Naive B cell (primary cell): ENCODE measurements around the gene PTER. TPM values are rescaled to one million over a fixed set of nuclear protein-coding genes. Genes with fewer than 3 reads are reported as not detected.

Experiments
- ATAC-seq, 2 donors: fragments of 150-1000 bp; cut with Tn5 transposase; 2 replicates each; pipeline ENCODE4 v1.10.0; 2021; ENCODE audit warnings: low read depth in 2 of 2, mild to moderate bottlenecking in 2 of 2, moderate library complexity in 2 of 2
- DNase-seq: peaks from one replicate; pipeline ENCODE4 v3.0.0; 2022
- H3K27ac Mint-ChIP-seq, 6 donors: one replicate each; pipeline ENCODE4 v1.8.0; 2020 to 2022; ENCODE audit warnings: mild to moderate bottlenecking in 6 of 6, mixed read lengths in 6 of 6, moderate library complexity in 5 of 6, inconsistent platforms in 2 of 6
- H3K27me3 Mint-ChIP-seq, 3 donors: one replicate each; pipeline ENCODE4 v1.8.0; 2021 to 2022; ENCODE audit warnings: mixed read lengths in 3 of 3, mild to moderate bottlenecking in 1 of 3
- H3K36me3 Mint-ChIP-seq, 2 donors: one replicate each; pipeline ENCODE4 v1.8.0; 2020 to 2022; ENCODE audit warnings: mixed read lengths in 2 of 2, inconsistent platforms in 1 of 2, mild to moderate bottlenecking in 1 of 2
- H3K4me1 Mint-ChIP-seq, 3 donors: one replicate each; pipeline ENCODE4 v1.8.0; 2020 to 2022; ENCODE audit warnings: mixed read lengths in 3 of 3, inconsistent platforms in 1 of 3, mild to moderate bottlenecking in 1 of 3, moderate library complexity in 1 of 3
- H3K4me3 Mint-ChIP-seq, 8 donors: one replicate each; pipeline ENCODE4 v1.8.0; 2020 to 2022; ENCODE audit warnings: mild to moderate bottlenecking in 8 of 8, mixed read lengths in 8 of 8, moderate library complexity in 8 of 8, inconsistent platforms in 2 of 8
- H3K9me3 Mint-ChIP-seq, 7 donors: one replicate each; pipeline ENCODE4 v1.8.0; 2020 to 2022; ENCODE audit warnings: mixed read lengths in 7 of 7, mild to moderate bottlenecking in 5 of 7, inconsistent platforms in 2 of 7, moderate library complexity in 1 of 7
- polyA plus RNA-seq, 6 donors: library from polyadenylated mRNA; unstranded; fragments of 300-500 nt; fragmentation: Illumina TruSeq; gene quantifications; one replicate each; pipeline ENCODE4 v1.2.3, GENCODE V29; 2021; ENCODE audit warnings: low read depth in 6 of 6

Gene PTER
- polyA plus RNA-seq, 6 donors from 2014 or later: 8.6 to 16.5 (median 12.0) TPM

DNA sequence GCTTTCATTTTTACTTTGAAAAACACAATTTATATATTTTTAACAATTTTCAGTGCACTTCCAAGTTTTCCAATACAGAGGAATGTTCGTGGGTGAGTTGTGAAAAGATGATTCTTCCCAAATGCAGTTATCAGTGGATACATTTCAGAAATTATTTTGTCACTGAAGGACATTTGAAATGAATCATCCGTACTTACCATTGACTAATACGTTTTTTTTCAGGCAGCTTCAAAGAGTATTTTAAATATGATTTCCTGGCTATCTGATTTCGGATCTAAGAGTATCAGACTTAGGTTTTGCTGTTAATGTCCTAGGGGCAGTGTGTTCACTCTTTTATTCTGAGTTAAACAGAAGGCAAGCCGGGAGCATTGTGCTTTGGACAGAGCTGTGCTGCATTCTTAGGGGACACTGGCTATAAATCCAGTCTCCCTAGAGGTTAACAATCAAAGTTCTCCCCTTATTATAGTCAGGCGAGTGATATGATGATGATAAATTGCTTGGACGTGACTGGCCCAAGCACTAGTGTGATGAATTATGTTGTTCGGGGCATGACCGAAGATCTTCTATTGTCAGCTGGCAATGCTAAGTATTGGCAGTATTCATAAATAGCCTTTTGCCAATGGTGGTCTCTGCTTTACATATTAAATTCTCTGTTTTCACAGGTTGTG, 4.5 kb downstream of the PTER start:
- ATAC-seq: no peak
- H3K27ac Mint-ChIP-seq: peak overlapping the region in 1 of 6 donors; percentile 16
- H3K9me3 Mint-ChIP-seq: no peaks in the 10 kb centered on the region
- no peak for DNase-seq
- H3K27me3 Mint-ChIP-seq: no peaks in the 10 kb centered on the region
- H3K4me3 Mint-ChIP-seq: no peak overlapping the region
- H3K36me3 Mint-ChIP-seq: peaks cover 0 to under 1% of the 10 kb centered on the region in 2 donors
- H3K4me1 Mint-ChIP-seq: peaks cover 28 to 51% (median 42%) of the 10 kb centered on the region in 3 donors

DNA sequence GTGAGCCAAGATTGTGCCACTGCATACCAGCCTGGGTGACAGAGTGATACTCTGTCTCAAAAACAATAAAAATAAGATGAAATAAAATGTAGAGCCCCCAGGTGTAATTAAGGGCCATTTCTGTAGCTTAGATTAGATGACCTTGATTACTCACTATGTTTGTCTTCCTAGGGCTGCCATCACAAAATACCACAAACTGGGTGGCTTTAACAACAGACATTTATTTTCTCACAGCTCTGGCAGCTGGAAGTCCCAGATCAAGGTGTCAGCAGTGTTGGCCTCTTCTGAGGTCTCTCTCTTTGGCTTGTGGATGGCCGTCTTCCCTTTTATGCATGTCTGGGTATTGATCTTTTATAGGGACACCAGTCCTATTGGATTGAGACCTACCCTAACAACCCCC, 6.1 kb downstream of the PTER start:
- DNase-seq: no peak
- peak overlapping the region in 2 of 6 donors; percentile 48 to 70 for H3K27ac Mint-ChIP-seq
- no peaks in the 10 kb centered on the region for H3K27me3 Mint-ChIP-seq
- H3K36me3 Mint-ChIP-seq: peaks cover 0 to 3% of the 10 kb centered on the region in 2 donors
- peaks cover 24 to 41% (median 28%) of the 10 kb centered on the region in 3 donors for H3K4me1 Mint-ChIP-seq
- H3K4me3 Mint-ChIP-seq: no peak overlapping the region
- no peak for ATAC-seq
- no peaks in the 10 kb centered on the region for H3K9me3 Mint-ChIP-seq

DNA sequence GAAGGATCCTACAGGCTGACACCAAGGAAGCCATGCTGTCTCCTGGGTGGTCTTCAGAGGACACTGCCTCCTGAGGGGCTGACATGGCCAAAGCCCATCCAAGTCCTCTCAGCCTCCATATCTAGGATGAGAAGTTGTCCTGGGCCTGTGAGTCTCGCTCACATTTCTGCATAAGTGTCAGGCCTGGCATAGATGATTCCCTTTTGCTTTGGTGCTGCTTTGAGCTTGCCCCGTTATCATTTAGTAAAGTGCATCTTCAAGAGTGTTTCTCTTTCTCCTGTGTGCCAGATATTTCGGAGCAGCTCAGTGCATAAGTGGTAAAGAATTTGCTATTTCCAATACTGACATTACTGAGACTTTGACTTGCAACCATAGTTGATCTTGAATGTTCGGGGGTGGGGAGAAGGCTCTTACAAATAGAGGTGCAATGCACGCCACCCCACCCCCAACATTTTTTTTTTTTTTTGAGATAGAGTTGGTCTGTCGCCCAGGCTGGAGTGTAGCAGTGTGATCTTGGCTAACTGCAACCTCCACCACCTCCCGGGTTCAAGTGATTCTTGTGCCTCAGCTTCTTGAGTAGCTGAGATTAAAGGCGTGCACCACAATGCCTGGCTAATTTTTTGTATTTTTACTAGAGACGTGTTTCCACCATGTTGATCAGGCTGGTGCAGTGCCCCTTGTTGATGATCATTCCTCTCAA, 9.1 kb downstream of the PTER start:
- Mint-ChIP-seq H3K4me1 (peaks cover 16 to 20% (median 18%) of the 10 kb centered on the region in 3 donors), H3K4me3 (no peak overlapping the region), H3K9me3 (no peaks in the 10 kb centered on the region), H3K36me3 (peaks cover 3 to 9% of the 10 kb centered on the region in 2 donors), H3K27me3 (no peaks in the 10 kb centered on the region), H3K27ac (peak overlapping the region in 1 of 6 donors; percentile 36)
- no peak for DNase-seq
- ATAC-seq: no peak

DNA sequence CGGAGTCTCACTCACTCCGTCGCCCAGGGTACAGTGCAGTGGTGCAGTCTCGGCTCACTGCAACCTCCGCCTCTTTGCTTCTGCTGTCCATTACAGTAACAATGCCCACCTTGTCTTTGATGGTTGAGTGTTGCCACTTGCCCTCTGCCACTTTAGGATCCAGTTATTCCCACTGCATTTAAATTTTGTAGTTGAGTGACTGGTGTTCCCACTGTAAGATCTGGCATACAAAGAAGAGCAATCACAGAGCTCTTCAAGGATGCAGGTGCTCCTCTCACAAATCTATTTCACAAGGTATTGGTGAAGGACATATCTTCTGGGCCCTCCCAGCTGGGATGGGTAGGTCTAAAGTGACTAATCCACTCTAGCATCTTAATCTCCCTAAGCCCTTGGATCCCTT, 12.6 kb downstream of the PTER start:
- Mint-ChIP-seq H3K27me3 (no peaks in the 10 kb centered on the region), H3K36me3 (peaks cover 3 to 9% of the 10 kb centered on the region in 2 donors), H3K4me3 (no peak overlapping the region), H3K27ac (no peak overlapping the region), H3K4me1 (peaks cover 10 to 17% (median 15%) of the 10 kb centered on the region in 3 donors), H3K9me3 (no peaks in the 10 kb centered on the region)
- DNase-seq: no peak
- no peak for ATAC-seq

DNA sequence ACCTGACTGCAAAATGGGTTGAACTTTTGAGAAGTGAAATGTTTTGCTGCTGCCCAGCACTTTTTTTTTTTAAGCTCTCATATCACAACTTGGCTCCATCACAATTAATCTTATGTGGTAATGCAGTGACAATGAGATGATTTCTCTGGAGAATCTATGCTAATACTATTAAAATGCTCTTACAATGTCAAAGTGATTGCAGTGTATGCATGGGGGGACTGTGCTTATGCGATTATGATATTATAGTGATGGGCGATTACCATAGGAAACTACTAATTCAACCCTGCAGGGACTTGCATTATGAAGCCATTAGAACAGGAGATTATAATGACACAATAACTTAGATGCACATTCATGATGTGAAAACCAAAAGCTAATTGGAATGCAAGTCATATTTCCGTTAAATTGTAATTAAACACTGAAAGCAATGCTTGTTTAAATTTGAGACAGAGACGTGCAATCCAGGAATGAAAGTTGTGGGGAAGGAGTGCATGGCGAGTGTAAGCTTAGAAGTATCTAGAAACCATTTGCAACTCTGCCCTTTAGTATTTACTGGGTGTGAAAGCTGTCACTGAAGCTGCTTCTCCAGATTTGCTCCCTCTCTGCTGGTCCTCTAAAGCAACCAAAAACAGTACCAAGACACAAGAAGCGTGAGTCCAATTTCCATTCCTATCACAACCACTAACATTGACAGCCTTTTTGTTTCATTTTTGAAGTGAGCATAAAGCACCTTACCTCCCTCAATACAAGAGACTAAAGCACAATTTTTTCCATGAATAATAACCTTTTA, 21.6 kb downstream of the PTER start:
- ATAC-seq (no peak), DNase-seq (no peak)
- H3K4me3 Mint-ChIP-seq: no peak overlapping the region
- H3K4me1 Mint-ChIP-seq: peaks cover 0 to 6% (median 0%) of the 10 kb centered on the region in 3 donors
- H3K27ac Mint-ChIP-seq: peak overlapping the region in 4 of 6 donors; percentile 3 to 52 (median 38)
- no peaks in the 10 kb centered on the region for H3K27me3 Mint-ChIP-seq
- H3K9me3 Mint-ChIP-seq: no peaks in the 10 kb centered on the region
- no peaks in the 10 kb centered on the region for H3K36me3 Mint-ChIP-seq

DNA sequence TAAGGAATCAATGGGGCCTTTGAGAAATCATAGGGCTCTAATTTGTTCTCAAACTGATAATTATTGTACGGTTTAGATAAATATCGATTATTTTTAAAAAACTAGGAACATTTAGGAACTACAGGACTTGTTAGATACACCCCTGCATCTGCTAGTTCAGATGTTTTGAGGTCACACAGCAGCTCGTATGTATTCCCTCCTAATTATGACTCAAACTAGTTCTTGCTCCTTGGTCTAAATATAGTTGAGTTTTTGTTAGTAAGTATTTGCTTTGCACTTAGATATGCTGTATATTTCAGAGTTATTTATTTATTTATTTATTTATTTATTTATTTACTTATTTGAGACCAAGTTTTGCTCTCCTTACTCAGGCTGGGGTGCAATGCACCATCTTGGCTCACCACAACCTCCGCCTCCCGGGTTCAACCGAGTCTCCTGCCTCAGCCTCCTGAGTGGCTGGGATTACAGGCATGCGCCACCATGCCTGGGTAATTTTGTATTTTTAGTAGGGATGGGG, 22.7 kb downstream of the PTER start:
- Mint-ChIP-seq H3K4me3 (no peak overlapping the region), H3K9me3 (no peaks in the 10 kb centered on the region), H3K27me3 (no peaks in the 10 kb centered on the region), H3K4me1 (peaks cover 0 to 6% (median 0%) of the 10 kb centered on the region in 3 donors), H3K27ac (peak overlapping the region in 1 of 6 donors; percentile 61), H3K36me3 (peaks cover 2 to 4% of the 10 kb centered on the region in 2 donors)
- ATAC-seq: no peak
- DNase-seq: no peak

DNA sequence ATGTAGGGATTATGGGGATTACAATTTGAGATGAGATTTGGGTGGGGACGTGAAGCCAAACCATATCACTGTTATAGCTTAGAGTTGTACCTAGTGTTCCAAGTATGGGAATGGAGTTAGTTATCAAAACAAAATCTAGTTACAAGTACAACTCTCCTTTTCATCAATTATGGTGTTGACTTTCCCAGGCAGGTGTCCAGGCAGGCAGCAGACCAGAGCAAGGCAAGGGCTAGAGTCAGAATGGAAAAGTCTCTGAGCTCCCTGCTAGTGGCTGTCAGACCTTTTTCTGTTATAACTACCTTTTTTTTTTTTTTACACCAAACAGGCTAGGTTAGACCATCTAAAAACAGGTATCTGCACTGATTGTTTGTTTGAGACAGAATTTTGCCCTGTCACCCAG, 29.2 kb downstream of the PTER start:
- DNase-seq (no peak), ATAC-seq (no peak)
- no peaks in the 10 kb centered on the region for H3K9me3 Mint-ChIP-seq
- H3K36me3 Mint-ChIP-seq: peaks cover 11 to 18% of the 10 kb centered on the region in 2 donors
- H3K4me3 Mint-ChIP-seq: no peak overlapping the region
- peaks cover 13 to 18% (median 18%) of the 10 kb centered on the region in 3 donors for H3K4me1 Mint-ChIP-seq
- H3K27ac Mint-ChIP-seq: peak overlapping the region in 2 of 6 donors; percentile 4 to 38
- H3K27me3 Mint-ChIP-seq: no peaks in the 10 kb centered on the region

DNA sequence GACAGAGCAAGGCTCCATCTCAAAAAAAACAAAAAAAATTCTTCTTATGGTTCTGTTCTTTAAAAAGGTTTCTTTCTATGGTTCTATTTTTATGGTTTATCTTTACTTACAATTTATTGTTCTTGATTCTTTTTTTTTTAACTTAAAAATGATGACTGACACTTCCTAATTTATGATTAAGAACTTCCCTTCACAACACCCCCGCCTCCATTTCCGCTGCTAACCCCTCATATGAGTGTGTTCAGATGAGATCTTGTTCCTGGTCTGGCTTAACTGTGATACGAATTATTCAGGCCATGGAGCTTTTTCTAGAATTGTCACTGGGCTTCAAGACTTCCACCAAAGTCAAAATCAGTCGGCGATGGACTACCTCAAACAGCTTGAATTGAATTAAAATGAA, 33.9 kb downstream of the PTER start:
- ATAC-seq: peak in 1 of 2 donors; percentile 37

DNA sequence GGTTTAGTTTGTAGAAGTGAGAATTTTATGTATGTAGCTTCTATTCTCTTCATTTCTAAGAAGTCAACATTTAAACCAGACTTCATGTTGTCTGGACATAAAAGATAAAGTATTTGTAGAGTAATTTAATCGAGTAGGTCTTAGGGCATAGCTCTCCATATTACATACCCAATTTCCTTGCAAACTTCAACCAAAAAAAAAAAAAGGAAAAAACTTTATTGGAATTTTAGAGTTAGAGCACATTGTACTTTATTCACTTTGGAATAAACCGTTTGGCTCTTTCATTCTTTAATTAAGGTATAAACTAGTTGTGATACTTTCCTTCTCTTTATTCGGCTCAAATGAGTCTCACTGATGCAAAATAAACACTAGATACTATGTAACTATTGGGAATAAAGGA, 36.0 kb downstream of the PTER start:
- H3K27ac Mint-ChIP-seq: peak overlapping the region in 1 of 6 donors; percentile 47

More for the DNA sequence above, 33.9 kb downstream of the PTER start:
- Mint-ChIP-seq H3K36me3 (peaks cover 10% of the 10 kb centered on the region in 2 donors), H3K27ac (peak overlapping the region; percentile 16 to 95 (median 71)), H3K9me3 (no peaks in the 10 kb centered on the region), H3K4me3 (peak overlapping the region in 4 of 8 donors; percentile 15 to 64 (median 31)), H3K4me1 (peaks cover 18 to 20% (median 18%) of the 10 kb centered on the region in 3 donors), H3K27me3 (no peaks in the 10 kb centered on the region)
- DNase-seq: peak; percentile 3

DNA sequence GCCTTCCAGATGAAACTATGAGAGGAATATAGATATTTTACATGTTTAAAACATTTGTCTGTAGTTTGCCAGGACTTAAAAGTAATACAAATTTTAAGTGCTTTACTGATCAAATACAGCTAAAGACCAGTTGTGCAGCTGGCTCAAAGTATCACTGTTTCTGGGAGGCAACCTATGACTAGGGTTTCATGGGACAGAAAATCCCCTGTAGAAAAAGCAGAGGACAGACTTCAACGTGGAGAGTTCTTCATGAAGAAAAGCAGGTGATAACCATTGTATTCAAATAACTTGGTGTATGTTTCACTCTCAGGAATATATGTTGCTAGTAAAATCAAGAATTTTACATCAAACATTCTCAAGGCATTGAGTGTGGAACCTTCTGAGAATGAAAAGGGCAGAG, 40.9 kb downstream of the PTER start:
- H3K27ac Mint-ChIP-seq: no peak overlapping the region
- ATAC-seq (no peak), DNase-seq (no peak)
- H3K27me3 Mint-ChIP-seq: no peaks in the 10 kb centered on the region
- no peak overlapping the region for H3K4me3 Mint-ChIP-seq
- peaks cover 0 to 3% of the 10 kb centered on the region in 2 donors for H3K36me3 Mint-ChIP-seq
- peaks cover 3 to 10% (median 5%) of the 10 kb centered on the region in 3 donors for H3K4me1 Mint-ChIP-seq
- H3K9me3 Mint-ChIP-seq: no peaks in the 10 kb centered on the region

More for the DNA sequence above, 36.0 kb downstream of the PTER start:
- ATAC-seq (no peak), DNase-seq (no peak)
- Mint-ChIP-seq H3K4me1 (peaks cover 18 to 20% (median 18%) of the 10 kb centered on the region in 3 donors), H3K9me3 (no peaks in the 10 kb centered on the region), H3K27me3 (no peaks in the 10 kb centered on the region), H3K36me3 (peaks cover 10% of the 10 kb centered on the region in 2 donors), H3K4me3 (no peak overlapping the region)

DNA sequence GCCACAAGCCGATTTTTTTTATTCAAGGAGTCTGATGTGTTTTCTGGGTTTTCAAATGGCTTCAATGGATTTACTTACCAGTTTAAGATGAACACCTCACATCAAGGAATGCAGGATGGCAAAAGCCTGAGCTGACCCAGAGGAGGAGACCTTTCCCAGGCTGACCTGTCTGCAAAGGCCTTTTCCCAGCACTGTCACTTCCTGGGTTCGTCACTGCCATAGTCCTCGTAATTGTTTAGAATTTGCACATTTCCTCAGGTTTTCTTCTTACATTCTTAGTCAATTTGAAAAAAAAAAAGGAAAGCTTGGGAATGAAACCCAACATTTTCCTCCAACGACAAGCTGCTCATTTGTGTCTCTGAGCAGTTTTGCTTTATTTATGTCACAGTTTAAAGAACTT, 42.0 kb downstream of the PTER start:
- H3K36me3 Mint-ChIP-seq: no peaks in the 10 kb centered on the region
- H3K9me3 Mint-ChIP-seq: no peaks in the 10 kb centered on the region
- H3K4me3 Mint-ChIP-seq: no peak overlapping the region
- ATAC-seq (no peak), DNase-seq (no peak)
- no peaks in the 10 kb centered on the region for H3K27me3 Mint-ChIP-seq
- H3K4me1 Mint-ChIP-seq: peaks cover 3 to 6% (median 5%) of the 10 kb centered on the region in 3 donors
- H3K27ac Mint-ChIP-seq: no peak overlapping the region

DNA sequence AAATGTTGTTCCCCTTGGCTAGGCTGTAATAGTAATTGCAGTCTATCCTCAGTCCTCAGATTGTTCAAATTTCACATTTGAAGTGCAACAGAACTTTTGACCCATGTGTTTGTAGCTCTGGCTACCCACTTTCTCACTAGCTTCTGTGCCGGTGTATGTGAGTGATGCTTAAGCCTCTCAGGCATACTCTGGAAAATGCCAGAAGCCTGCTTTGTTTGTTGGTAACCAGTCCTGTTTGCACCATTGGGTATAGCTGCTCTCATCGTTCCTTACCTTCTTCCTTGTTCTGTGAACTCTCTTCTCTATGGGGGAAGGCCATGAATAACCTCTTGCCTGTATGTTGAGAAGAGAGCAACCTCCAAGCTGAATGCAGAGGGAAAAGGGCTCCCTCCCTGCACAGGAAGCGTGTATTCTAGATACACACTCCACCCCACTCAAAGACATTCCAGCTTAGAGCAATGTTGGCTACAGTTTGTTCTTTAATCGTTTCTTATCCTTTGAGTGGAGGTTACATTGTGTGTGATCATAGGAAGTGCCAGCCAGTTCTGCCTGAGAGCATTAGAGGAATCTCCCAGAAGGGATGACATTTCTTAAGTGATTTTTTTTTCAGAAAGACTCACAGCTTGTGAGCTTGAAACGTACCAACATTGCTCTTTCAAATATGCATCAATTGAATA, 44.4 kb downstream of the PTER start:
- no peaks in the 10 kb centered on the region for H3K27me3 Mint-ChIP-seq
- peaks cover 3 to 6% (median 5%) of the 10 kb centered on the region in 3 donors for H3K4me1 Mint-ChIP-seq
- no peak overlapping the region for H3K27ac Mint-ChIP-seq
- H3K9me3 Mint-ChIP-seq: no peaks in the 10 kb centered on the region
- H3K36me3 Mint-ChIP-seq: peaks cover 0 to 16% of the 10 kb centered on the region in 2 donors
- no peak overlapping the region for H3K4me3 Mint-ChIP-seq
- no peak for ATAC-seq
- DNase-seq: no peak
